GM12892 (cell line): ENCODE measurements around the gene SRP68.

ENCODE experiments used
- POLR2A ChIP-seq: IDR thresholded peaks from 2 replicates; pipeline ENCODE4 v1.6.1; 2011; ENCODE audit warnings: low read depth, low read length, control low read depth
- POLR2AphosphoS5 ChIP-seq: IDR thresholded peaks from 2 replicates; pipeline ENCODE4 v1.6.1; 2011; ENCODE audit warnings: low read depth, low read length, control low read depth

DNA sequence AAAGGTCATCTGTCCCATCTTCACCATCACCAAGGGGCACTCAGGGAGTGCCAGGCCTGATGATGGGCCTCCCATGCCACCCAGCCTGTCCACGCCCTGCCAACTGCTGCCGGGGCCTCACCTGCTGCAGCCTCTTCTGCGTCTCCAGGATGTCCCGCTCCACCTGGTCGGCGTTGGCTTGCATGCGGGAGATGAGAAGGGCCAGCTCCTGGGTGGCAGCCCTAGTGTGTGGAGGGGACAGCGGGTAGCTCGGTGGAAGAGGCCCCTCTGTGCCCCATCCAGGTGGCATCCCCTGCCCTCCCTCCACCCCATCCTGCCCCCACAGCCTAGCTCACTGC lies 48.4 kb downstream of the SRP68 start:
- TF ChIP-seq POLR2AphosphoS5 (no peak), POLR2A (no peak)
